ENCODE measurements around the gene NHEJ1.

The NHEJ1 gene

DNA sequence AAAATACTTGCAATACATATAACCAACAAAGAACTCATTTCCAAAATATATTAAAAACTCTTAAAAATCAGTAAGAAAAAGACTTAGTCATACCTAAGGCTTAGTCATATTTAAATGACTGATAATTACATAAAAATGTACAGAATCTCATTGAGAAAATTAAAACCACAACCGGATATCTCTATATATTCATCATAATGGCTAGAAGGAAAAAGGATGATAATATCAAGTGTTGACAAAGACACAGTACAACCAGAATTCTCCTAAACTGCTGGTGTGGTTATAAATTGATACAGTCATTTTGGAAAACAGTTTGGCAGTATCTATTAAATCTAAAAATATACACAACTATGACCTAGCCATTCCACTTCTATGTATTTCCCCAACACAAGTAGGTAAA lies 72.8 kb downstream of the NHEJ1 start:
- no peak for DNase-seq (ENCODE audit: low spot score)

DNA sequence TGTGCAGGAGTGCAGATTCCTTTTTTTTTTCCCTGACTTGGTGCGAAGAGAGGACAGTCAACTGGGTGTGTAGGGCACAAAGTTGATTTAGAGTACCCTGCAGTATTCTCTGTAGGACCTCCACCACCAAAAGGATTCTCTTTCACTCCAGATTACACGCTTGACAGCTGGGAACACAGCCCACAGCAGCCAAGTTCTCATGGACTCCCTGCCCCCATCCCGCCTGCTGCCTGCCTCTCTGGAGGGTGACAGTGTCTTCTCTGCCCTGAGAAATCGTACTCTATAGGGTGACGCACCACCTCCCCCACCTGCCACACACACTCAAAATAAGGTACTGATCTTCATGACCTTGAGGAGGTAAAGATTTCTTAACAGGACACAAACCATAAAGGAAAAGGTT lies 73.3 kb downstream of the NHEJ1 start:
- no peak for DNase-seq (ENCODE audit: low spot score)

DNA sequence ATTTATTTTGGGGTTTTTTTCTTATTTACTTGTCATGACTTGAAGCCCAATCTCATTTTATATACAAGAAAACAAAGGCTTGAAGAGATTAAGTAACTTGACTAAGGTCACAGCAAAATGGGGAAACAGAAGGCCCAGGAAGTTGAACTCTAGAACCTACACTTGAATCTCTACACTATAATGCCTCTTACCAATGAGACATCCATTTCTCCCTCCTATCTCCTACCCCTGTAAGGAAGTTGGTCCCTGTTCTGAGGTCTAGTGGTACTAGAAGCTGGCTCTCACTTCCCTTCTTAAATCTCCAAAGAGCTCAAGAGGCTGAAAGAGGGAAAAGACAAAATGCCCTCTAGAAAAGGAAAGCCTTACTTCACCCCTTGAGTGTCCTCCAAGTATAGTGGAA lies 74.4 kb downstream of the NHEJ1 start:
- DNase-seq (ENCODE audit: low spot score) = no peak

DNA sequence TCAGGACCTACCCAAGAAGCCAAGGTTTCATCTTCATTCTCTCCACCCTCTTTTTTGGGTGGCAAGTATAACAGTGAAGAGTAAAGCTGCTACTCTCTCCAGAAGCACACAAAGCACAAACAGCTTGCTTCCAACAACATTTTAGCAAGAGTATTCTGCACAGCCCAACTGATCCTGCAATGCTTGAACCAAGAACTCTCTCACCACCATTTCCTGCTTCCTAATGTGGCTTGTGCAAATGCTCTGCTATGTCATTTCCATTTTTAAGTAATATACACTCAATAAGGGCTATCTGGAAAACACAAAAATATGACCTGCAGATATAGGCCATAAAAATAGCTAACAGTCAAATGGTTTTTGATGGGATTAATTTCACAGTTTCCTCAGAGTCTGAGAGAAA lies 75.8 kb downstream of the NHEJ1 start:
- no peak for DNase-seq (ENCODE audit: low spot score)

DNA sequence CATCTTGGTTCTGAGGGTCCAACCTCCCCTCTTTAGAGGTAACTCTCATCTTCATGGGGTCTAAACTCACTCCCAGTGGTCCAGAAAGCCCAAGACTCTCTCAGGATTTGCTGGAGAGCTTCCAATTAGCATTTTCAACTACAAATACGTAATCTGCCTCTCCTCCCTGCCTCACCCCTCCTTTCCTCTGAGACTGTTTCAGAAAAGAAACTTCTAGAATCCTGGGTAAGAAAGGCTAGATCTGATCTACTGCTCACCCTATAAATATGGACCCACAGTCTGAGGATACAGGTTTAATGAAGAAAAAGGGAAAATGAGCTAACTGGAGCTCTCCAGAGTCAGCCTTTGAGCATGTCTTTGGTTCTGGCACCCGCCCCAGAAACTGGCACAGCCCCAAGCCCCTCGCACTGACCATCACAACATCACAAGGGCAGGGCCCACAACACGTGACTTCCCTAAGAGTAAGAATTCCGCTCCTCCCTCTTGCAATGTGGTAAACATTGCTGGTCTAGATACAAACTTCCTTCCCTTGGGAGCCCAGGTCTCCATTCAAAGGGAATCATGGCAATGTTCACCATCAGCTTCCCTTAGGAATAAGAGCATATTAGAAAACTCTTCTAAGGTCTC lies 78.2 kb downstream of the NHEJ1 start:
- no peak for DNase-seq (ENCODE audit: low spot score)

DNA sequence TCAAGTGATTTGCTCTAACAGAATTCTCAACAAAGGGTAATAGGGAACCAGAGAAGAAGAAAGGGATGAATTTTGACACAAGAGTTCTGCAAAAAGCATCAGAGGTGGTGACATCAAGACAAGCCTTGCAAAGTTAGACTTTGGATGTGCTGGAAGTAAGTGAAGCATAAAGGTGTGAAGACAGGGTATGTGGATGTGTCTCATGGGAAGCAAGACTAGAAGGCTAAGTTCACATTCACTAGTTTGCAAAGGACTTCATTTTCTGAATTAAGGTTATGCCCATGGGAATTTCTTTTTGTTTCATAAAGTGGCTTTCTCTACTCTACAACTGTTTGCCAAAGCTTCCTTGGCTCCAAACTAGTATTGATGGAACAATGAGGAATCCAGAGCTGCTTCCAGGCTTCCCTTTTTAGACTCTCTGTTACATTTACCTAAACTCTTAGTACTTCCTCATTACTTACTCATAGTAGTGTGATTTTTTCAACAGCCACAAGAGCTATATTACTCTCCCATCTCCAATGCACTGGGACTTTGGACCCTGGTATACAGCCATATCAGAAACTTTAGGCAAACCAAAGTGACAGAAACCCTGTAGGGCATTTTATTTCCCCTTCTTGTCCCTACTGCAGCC lies 78.8 kb downstream of the NHEJ1 start:
- DNase-seq (ENCODE audit: low spot score) = no peak

DNA sequence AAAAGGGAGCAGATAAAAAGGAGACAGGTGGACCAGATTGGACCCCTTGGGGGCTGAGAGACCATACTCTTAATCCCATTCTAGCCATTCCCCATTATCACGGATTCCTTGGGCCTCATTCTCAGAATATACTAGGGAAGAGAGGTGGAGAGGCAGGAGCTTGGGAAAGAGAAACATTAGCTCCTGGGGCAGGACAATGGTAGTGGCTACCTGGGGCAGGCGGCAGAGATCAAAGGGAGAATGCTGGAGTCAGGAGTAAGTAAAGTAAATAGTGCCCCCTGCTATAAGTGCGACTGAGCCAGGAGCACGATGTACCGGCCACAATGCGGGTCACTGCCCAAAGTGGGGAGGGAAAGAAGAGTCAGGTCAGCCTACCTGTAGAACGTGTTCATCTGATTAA lies 79.5 kb downstream of the NHEJ1 start:
- DNase-seq (ENCODE audit: low spot score) = no peak

DNA sequence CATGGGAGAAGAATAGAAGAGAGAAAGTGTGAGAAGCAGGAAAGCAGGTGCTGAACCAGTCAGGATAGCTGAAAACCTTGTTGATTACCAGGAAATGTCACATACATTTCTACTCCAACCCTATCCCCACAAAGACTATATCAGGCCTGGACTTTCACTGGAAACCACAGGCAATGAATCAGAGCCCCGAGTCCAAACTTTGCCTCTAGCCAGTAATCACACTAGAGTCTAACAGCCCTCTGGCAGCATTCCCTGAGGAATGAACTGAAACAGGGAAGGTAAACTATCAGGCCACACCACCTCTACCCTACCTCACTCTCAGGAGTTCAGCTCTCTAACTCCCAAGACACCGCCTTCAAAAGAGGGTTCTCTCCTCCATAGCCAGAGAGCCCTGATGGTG lies 81.2 kb downstream of the NHEJ1 start:
- DNase-seq (ENCODE audit: low spot score) = no peak

DNA sequence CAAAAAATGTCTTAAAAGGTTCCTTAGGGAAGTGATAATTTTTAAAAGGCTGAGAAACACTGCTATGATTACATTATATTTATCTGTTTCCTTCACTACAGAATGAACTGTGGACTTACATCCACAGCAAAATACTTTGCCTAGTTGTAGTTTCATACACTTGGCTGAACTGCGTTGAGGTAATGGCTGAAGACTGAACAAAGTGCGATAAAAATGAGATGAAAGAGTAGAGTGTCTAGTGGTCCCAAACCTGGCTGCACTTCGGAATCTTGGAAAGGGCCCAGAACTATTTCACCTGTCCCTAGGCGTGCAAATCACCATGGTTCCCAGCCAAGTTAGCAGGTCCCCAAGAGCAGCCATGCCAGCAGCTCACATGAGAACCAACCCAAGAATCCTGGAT lies 81.7 kb downstream of the NHEJ1 start:
- no peak for DNase-seq (ENCODE audit: low spot score)

DNA sequence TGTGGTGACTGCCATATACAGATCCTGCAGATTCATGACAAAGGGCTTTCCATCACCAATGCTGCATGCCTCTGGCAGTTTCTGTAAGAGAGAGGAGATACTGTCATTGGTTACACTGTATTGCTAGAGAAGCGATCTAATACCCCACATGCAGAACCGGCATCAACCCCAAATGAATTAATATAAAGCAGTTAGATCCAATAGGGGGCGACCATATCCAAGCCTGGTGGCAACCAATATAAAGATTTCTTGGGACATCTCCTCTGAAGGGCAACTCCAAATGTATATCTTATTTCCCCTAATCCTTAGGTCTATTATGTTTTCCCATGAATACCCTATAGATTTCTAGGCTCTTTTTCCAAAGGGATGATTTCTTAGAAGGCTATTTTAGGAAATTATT lies 82.5 kb downstream of the NHEJ1 start:
- DNase-seq (ENCODE audit: low spot score) = no peak

DNA sequence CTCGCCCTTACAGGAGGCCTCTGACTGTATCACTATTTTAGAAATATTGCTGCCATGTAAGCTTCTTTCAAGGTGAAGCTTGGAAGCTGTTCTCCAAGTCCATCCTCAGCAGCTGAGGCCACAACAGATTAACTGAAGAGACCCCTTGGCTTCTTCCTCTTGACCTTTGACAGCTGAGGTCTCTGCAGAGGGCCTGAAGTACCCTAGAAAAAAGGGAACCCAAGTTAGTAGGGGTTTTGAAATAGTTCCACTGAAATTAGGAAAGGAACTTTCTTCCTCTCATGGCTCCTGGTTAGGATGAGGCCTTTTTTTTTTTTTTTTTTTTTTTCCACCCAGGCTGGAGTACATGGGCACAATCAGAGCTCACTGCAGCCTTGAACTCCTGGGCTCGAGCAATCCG lies 84.4 kb downstream of the NHEJ1 start:
- DNase-seq (ENCODE audit: low spot score) = no peak

DNA sequence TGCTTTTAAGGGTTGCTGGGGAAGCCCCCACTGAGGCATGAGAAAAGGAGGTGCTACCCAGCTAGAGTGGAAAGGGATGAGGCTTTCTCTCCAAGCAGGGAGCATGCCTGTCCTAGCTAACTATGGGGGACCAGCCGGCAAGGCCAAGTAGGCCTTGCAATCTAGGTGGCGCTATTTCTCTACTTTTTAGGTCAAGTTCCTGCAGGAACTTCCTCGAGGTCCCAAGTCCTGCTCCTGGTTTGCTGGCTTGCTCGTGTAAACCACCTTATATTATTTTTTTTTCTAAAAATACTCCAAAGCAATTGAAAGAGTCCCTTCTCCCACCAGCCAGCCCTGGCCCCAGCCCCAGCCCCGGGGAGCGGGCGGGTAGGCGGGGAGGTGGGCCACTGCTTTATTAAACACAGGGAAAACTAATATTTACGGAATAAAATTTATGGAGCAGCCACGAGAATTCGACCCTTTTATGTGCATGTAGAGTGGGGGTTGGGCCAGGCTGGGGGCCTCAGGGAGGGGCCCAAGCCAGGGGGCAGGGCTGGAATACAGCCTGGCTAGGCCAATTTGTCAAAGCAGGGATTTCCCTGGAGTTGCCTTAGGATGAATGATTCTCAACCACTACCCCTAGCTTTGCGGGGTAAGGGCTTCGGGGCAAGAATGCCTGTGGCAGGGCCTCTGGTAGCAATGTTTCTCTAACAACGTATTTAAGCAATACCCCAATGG lies 87.0 kb downstream of the NHEJ1 start:
- DNase-seq (ENCODE audit: low spot score) = peak; percentile 38

DNA sequence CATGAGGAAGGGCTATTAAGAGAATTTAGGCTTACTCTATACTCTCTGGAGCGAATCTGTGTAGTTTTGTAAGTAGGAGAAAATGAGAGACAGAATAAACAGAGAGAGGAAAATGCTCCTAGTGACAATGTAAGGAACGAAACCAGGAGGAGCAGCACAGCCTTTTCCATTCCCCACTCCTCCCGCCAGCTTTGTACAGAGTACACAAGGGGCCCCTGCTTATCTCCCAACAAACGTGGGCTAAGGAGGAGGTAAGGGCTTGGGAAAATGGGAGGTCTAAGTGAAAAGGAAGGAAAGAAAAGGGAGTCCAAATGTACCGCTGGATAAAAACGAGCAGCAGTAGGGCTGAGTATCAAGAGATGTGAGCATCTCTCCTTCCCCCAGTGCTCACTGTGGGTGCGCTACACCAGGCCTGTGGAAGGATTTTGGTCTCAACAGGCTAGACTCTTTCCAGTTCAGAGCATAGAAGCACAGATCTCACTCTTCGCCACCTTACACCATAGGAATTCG lies 87.8 kb downstream of the NHEJ1 start:
- no peak for DNase-seq (ENCODE audit: low spot score)

DNA sequence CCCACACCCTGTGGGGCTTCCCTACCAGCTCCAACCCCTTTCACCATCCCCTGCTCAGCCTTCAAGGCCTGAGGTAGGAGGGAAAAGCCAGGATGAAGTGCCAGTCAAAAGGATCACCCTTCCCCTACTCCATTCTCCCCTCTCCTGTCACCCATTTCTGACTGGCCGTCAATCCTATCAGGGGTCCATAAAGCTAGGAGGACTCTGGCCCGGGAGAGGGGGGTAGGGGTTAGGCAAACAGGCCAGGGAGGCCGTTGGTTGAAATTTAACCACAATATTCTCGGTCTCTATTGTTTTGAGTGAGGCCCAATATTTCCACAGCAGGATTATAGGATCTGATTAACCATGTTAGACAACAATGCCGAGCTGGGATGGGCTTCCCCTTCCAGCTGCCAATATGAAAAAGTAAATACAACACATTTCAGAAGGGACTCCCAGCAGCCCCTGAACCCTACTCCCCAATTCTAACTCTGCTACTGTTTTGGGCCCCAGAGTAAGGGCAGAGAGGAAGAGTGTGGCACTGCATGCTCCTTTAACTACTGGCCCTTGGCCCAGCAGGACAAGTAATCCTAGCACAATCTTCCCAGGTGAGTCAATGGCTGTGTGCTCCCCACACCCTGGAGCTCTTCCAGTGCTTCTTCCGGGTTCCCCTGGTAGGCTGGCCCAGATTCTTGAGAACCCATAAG lies 89.3 kb downstream of the NHEJ1 start:
- DNase-seq (ENCODE audit: low spot score) = no peak

DNA sequence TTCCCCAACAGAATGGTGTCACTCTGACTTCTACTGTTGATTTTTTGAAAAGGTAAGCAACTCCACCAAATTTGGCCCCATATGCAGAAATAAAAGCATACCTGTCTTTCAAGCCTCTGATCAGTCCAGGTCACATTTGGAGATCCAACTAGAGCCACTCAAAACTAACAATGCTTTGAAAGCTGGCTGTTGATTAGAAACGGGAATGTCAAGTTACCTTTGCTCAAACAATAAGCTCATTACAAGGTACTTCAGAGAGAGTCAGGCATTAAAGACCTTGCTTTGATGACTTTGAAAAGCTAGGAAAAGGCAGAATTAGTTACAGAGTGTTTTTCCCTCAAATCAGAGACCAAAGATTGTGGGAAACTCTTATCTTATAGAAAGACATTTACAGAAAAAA lies 95.1 kb downstream of the NHEJ1 start:
- DNase-seq (ENCODE audit: low spot score) = no peak

DNA sequence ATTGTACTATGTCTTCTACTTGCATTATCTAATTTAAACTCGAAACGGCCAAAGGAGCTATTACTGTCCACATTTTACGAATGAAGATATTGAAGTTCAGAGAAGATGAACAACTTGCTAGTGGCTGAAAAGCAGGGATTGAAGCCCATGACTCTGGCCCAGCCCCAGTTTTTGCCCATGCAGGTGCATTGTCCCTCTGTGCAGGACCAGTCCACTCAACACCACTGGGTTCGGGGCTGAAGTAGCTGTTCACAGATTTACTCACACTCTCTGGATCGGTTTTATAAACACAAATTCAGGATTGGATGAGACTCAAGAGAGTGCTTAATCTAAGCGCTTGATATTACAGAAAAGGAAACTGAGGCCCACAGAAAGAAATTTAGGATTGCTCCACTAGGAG lies 98.5 kb downstream of the NHEJ1 start:
- DNase-seq (ENCODE audit: low spot score) = no peak

DNA sequence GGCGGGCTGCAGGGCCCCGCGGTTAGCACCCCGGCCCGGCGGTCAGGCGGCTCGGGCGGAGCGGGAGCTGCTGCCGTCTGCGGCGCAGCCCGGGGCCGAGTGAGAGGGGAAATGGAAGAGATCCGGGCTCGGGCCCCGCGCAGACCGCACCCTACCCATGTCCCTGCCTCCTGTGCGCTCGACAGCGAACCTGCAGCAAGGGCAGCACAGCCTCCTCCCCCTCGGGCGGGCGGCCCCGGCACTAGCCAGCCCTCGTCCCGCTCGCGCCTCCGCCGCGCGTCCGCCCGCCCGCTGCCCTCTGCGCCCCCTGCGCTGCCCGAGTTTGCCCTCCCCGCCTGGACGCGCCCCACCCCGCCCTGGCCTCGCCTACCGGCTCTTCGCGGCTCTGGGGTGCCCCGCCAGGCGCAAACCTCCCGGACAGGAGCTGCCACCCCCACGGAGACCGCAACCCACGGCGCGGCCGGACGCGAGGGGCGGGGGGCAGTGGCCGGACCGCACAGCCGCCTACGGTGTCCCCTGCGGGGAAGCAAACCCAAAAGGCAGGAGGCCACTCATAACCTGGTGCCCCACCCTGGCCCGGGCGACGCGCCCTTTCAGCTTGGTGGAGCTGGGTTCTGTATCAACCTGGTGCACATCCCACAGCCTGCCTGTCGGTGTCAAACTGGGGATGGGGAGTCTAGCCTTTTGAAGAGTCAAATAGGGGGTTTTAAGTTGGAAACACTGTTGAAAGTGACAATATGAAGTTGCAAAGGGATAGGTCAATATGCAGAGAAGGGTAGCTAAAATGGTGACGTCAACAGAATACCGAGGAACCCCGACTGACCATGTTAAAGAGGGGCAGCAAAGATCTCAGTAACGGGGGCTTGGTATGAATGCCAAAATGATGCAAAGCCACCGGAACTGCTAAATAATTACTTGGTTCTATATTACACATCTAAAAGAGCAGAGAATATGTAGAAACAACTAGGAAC lies 99.5 kb downstream of the NHEJ1 start, which contains the start of gene IHH:
TSS of gene IHH (minus strand) at position 101 of the 971 bp plus-strand sequence. CDS start 454 bp downstream, outside the sequence.
- DNase-seq (ENCODE audit: low spot score) = no peak

DNA sequence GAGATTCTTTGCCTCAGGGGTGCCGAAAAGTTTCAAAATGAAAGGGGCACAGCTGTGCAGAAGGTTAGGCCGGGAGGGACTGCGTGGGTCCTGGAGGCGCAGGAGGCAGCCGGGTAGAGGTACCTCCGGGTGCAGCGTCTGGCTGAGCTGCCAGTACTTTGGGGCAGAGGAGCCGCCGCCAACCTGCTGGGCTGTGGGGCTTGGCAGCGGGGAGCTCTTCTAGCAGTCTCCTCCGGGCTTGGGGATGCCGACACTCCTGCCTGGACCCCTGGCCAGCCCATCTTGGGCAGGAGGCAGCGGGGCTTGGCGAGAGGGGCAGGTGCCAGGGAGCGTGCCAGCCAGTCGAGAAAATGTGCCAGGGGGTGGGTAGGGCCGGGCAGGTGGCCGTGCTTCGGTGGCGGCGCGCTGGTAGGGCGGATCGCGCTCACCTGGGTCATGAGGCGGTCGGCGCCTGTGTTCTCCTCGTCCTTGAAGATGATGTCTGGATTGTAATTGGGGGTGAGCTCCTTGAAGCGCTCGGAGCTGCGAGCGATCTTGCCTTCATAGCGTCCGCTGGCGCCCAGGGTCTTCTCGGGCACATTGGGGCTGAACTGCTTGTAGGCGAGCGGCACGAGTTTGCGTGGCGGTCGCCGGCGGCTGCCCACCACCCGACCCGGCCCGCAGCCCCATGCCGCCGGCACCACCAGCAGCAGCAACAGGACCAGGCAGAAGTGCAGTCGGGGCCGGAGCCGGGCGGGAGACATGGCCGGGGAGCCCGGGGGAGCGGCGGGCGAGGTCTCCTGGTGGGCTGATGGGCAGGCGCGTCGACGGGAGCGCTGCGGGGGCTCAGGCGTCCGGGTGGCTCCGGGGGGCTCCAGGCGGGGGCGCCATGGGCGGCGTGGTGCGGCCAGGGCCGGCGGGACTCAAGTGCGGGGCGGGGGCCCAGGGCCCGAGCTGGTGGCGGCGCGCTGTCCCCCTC lies 100.6 kb downstream of the NHEJ1 start:
- DNase-seq (ENCODE audit: low spot score) = no peak

DNA sequence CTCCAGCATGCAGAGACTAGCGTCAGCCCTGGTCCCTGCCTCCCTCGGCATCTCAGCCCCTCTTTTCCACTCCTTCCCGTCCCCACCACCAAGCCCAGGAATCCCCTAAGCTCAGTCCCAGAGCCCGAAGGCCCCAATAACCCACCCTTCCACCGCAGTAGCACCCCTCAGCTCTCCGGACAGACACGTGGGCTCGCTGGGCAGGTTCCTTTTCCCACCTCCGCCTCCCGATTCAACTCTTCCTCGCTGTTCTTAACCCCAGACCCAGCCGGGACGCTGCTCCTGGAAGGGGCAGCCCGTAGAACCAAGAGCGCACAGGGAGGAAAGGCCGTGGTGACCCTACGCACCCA lies 101.3 kb downstream of the NHEJ1 start:
- DNase-seq (ENCODE audit: low spot score) = no peak
